ENCODE results near the gene GIT1.

GRCh38 chr17:29583324-29584248 is 5.9 kb downstream of the GIT1 start:
- TF ChIP-seq CTCF (conservative IDR thresholded peaks at IDR 0.05 in 1 of 2, IDR thresholded peaks at IDR 0.05 in 1 of 2; ENCODE audit: low read depth in 1 of 2, low read length in 2 of 2) (no peak), EZH2 (IDR thresholded peaks at IDR 0.05; ENCODE audit: low read length, missing control alignments) (no peak)

Measured in fibroblast of lung (primary cell).